Gastroesophageal sphincter (tissue), 3 donors: ENCODE measurements around the gene DVL2.

Experiments used
- POLR2A ChIP-seq, 2 donors: fragments of 450-650 bp; IDR thresholded peaks; one replicate each; pipeline ENCODE4 v1.6.1; 2017; ENCODE audit warnings: antibody characterized with exemption in 2 of 2, mild to moderate bottlenecking in 2 of 2, moderate library complexity in 1 of 2
- TF ChIP-seq, protein P1 (sequence below), 4 experiments: fragments of 200-600 bp in 2 of 4; fragments of 450-650 bp in 2 of 4; sonication (generic) in 1 of 4; IDR thresholded peaks; one replicate each; pipeline ENCODE4 v1.5.1; 2017 to 2019; ENCODE audit warnings: antibody characterized with exemption in 4 of 4, mild to moderate bottlenecking in 2 of 4, moderate library complexity in 2 of 4

DNA sequence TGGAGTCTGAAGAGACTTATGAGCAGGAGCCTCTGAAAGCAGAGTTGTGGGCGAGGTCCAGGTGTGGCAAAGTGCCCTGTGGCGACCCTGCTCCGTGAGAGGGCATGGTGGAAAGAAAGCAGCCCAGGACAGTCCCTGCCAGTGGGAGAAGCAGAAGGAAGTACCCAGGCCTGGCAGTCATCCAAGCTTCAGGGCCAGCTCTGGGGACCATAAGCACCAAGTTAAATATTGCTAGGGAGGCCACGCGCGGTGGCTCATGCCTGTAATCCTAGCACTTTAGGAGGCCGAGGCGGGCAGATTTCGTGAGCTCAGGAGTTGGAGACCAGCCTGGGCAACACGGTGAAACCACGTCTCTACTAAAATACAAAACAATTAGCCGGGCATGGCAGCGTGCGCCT, 50.2 kb downstream of the DVL2 start:
- TF ChIP-seq, protein P1, sequence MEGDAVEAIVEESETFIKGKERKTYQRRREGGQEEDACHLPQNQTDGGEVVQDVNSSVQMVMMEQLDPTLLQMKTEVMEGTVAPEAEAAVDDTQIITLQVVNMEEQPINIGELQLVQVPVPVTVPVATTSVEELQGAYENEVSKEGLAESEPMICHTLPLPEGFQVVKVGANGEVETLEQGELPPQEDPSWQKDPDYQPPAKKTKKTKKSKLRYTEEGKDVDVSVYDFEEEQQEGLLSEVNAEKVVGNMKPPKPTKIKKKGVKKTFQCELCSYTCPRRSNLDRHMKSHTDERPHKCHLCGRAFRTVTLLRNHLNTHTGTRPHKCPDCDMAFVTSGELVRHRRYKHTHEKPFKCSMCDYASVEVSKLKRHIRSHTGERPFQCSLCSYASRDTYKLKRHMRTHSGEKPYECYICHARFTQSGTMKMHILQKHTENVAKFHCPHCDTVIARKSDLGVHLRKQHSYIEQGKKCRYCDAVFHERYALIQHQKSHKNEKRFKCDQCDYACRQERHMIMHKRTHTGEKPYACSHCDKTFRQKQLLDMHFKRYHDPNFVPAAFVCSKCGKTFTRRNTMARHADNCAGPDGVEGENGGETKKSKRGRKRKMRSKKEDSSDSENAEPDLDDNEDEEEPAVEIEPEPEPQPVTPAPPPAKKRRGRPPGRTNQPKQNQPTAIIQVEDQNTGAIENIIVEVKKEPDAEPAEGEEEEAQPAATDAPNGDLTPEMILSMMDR (IDR thresholded peaks at IDR 0.05) = no peak
- TF ChIP-seq POLR2A (IDR thresholded peaks at IDR 0.05) = no peak
